T-helper 2 cell treated with Interferon-gamma antibody and Interleukin-4, amounts not matched to agents 100 ng/mL and 5 ng/mL, for 36 hours (primary cell): Measurements from ENCODE around the gene MAP3K6. TPM values are rescaled to one million over a fixed set of nuclear protein-coding genes. Genes with fewer than 3 reads are reported as not detected.

Experiments
- intact Hi-C: fragments of 100-400 bp; cut with micrococcal nuclease; formaldehyde crosslinking; loops from one replicate; pipeline ENCODE4 v1.15.1; 2023
- total RNA-seq: library from RNA; stranded (reverse); gene quantifications from 2 replicates; pipeline ENCODE4 v1.2.3, GENCODE V29; 2022

MAP3K6 gene
- total RNA-seq, 1 donor from 2014 or later = 12.7 TPM

DNA sequence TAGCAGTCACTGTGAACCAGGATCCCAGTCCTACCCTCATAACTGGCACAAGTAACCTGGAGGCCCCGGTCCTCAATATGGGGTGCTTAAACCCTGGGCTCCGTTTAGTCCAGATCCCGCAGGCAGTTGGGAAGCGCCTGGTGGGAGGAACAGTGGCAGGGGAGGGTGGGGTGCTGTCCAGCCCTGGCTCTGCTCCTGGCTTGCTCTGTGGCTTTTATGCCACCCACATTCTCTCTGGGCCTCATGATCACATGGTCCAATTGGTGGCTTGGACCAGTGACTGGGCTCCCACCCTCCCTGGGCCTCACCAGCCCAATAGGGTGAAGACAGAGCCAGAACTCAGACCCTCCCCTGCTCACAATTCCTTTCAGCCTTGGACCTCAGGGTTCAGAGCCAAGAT is 13.5 kb upstream of the MAP3K6 start:
- intact Hi-C loops = no loop called here

DNA sequence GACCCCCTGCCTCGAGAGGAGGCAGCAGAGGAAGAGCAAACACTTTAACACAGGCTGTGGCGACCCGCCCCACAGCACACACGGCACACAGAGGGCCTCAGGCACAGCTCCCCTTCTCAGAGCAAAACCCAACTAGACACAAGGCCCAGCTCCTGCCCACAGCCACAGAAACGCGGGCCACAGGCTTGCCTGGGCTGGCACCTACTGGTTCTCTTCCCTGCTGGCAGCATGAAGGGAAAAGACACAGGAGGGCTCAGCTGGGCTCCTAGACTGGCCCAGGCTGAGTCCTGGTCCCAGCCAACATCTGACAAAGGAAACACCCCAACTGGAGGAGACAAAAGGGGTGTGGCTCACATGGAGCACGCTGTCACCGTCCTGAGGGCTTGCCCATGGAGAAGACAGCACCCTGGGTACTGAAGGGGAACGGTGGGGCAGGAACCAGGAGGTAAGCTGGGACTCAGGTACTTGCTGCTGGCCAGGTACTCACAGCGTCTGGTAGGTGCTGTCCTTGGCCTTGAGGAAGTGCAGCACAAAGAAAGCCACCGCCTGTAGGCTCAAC is 12.9 kb upstream of the MAP3K6 start:
- intact Hi-C loops = no loop called here

DNA sequence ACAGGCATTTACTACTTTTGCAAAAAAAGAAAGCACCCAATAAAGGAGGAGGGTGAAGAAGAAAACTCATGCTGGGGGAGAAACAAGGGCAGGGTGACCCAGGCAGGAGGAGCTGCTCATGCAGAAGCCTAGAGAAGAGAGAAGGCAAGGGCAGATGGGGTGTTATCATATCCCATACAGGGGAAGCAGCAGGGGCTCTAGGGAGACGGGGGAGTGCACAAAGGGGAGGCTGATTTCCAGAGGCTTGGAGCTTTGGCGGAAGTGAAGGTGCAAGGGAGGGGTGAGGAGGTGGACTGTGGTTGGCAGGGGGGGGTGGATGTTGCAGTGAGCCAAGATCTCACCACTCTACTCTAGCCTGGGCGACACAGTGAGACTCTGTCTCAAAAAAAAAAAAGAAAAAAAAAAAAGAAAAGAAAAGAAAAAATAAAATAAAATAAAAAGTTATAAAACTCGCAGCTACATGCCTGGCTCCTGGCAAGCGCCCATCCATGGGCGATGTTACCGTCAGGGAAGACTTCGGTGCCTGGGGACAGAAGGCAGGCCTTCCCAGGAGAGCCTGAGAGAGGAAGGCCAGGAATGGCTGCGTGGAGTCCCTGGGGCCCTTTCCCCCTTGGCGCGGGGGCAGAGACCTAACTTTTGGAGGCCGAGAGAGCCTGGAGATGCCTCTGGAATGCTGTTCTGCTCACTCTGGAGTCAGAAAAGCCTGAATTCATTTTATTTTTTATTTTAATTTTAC is 11.2 kb upstream of the MAP3K6 start:
- intact Hi-C loops = no loop called here

DNA sequence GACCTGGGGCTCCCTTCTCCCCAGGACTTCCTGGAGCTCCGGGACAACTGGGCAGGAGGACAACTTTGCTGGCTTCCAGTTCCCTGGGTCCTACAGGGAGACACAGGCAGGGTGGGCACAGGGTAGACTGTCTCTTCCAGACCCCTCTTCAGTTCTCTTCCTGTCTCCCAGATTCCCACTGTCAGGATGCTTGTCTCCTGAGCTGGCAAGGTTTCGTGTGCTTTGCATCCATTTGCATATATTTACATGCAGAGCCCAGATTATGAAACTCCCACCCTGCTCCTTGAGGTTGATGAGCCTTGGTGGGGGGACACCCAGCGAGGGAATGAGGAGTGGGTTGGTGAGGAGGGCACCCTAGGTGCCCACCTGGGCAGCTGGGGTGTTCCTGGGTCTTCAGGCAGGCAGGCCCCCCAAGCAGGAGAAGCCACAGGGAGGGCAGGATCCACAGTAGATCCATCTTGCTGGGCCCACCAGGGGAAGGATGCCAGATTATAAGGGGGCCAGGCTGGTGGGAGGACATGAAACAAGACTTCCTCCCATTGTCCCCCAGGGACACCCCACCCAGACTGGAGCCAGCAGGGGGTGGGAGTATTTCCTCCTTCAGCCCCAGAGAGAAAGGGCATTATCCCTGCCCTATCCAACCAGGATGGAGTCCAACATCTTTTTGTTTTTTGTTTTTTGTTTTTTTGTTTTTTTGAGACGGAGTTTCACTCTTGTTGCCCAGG is 7.8 kb upstream of the MAP3K6 start, which contains the start of gene FCN3:
Gene FCN3, minus strand, starts transcription at position 463 of the 725 bp plus-strand sequence. Its CDS starts 6 bp downstream, at position 457.
- intact Hi-C loops = no loop called here

DNA sequence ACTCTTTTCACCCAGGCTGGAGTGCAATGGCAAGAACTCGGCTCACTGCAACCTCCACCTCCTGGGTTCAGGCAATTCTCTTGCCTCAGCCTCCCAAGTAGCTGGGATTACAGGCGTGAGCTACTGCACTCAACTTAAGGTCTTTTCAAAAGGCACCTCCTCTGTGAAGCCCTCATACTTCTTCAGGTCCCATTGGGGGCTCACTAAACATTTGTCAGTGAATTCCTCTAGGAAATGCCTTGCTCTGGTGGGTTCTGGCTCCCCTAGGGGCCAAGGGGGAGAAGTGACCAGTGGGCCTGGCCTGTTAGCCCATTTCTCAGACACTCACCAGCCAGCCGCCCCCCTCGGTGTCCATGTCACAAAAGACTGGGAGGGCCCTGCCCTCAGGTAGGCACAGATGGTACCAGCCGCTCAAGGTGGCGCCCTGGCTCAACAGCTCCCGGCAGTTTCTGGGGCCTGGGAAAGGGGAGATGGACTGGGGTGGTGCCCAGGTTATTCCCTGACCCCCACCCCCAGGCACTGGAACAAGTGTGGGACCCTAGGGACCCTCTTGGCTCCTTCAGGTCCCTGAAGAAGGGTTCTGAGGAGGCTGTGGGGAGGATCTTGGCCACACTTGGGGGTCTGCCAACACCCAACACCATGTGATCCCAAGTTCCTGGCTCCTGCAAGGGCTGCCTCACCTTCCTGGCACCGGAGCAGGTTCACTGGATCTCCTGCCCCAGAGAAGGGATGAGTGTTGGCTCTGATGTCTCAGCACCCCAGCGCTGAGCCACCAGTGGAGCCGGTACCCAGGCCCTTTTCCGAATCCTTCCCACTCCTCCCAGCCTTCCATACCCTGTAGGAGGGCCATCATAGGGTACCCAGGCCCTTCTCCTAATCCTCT is 6.3 kb upstream of the MAP3K6 start:
- intact Hi-C loops = no loop called here

DNA sequence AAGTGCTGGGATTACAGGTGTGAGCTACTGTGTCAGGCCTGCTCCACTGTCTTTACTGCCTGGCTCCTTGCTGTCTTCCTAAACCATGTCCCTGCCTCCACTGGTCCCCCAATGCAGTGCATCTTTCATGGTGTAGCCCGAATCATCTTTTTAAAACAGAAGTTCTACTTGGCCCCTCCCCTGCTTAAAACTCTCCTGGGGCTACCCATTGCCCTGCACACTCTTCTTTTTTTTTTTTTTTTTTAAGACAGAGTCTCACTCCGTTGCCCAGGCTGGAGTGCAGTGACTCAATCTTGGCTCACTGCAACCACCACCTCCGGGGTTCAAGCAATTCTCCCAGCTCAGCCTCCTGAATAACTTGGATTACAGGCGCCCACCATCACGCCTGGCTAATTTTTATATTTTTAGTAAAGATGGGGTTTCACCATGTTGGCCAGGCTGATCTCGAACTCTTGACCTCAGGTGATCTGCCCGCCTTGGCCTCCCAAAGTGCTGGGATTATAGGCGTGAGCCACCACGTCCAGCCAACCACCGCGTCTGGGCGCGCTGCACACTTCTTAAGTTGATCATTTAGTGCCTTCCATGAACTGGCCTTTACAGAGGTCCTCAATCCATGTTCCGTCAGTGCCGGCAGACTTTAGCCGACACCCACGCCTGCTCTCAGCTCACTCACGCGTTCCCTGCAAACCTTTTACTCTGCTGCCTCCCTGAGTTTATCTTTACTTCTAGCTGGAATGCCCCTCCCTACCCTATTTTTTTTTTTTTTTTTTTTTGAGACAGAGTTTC is 5.5 kb upstream of the MAP3K6 start:
- intact Hi-C loops = no loop called here

DNA sequence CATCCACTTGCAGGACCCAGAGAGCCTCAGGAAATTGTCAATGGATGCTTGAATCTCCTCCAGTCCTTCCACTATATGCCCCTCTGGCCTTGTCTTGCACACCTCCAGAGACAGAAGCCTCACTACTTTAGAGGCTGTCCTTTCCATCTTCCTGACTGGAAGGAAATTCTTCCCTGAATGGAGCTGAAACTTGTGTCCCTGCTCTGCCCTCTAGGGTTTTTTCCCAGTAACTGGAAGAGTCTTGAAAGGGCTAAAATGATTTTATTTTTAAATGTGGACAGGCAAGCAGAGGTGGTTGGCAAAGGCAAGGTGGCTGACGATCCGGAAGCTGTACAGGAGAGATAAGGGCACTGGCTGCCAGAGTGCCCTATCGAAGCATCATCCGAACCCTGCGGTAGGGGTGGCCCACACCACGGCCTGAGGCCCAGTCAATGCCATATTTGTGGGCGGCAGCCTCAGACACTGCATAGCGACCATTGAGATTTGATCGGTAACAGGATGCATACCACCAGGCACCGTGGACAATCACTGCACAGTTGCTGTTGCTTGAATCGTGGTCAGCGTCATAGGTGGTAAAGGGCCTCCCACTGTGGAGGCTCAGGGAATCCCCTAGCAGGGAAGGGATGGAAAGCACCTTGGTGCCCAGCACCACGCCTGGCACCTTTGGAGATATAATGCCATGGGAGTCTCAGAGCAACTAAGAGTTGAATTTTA is 2.3 kb upstream of the MAP3K6 start:
- intact Hi-C loops = no loop called here

DNA sequence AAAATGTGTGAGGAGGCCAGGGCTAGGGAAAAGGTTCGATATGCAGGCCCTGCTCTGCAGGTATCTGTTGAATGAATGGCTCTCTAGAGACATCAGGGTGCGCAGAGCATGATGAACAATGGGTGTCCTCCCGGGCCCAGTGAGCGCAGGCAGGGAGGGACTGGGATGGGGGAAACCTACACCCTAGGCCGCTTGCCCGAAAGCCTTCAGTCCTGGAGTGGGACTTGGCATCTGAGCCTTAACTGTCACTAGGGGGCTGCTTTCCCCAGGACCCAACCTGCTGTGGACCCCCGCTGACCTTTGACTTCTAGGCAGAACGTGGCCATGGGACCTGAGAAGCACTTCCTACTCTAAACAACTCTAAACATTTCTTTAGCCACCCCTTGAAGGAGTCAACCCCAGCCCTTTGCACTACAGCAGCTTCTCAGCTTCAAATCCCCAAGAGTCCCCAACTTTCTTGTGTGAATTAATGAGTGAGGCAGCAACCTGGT is 444 bp upstream of the MAP3K6 start:
- intact Hi-C loops = no loop called here

DNA sequence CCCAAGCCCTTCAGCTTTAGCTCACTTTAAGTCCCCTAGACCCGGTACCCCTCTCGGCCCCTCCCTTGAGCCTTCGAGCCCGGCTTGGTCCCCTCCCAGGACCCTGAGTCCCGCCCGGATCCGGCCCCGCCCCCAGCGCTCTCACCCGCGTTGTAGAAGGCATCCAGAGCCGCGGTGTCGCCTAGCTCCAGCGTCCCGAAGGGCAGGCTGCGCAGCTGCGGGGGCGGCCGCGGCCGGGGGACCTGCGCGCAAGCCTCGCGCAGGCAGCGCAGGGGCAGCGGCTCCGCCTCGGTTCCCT is 699 bp downstream of the MAP3K6 start:
- intact Hi-C loops = no loop called here

DNA sequence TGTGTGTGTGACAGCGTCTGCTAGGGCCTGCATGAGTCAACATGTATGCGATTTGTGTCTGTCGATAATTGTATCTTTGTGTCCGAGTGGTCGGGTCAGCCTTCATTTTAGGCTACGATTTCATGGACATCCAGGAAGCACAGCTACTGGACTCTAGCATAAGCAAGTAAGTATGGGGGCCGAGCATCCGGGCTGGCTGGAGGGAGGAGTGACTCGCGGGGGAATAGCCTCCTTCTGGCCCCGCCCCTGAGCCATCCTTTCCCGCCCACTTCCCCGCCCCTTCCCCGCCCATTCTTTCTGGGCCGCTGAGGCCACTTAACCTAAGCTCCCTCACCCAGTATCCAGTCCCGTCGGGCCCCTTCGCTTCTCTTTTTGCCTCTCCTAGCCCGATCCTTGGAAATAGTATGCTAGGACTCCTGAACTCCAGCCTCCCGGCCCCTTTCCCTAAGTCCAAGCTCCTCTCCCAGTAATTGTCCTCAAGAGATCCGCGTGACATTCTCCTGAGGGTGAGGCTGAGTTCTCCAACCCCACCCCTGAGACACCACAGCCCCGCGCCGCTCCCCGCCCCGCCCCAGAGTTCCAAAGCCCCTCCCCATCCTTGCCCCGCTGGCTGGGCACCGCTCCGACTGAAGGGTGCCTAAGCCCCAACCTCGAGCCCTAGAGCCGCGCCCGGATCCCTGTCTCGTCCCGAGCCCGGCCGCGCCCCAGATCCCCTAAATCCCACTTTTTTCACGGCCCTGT is 1.2 kb downstream of the MAP3K6 start:
- intact Hi-C loops = loop anchor here (1.0 kb wide), 3 partner anchors 8 to 43 kb away; partner anchors contain the start of genes GPR3 and TMEM222

DNA sequence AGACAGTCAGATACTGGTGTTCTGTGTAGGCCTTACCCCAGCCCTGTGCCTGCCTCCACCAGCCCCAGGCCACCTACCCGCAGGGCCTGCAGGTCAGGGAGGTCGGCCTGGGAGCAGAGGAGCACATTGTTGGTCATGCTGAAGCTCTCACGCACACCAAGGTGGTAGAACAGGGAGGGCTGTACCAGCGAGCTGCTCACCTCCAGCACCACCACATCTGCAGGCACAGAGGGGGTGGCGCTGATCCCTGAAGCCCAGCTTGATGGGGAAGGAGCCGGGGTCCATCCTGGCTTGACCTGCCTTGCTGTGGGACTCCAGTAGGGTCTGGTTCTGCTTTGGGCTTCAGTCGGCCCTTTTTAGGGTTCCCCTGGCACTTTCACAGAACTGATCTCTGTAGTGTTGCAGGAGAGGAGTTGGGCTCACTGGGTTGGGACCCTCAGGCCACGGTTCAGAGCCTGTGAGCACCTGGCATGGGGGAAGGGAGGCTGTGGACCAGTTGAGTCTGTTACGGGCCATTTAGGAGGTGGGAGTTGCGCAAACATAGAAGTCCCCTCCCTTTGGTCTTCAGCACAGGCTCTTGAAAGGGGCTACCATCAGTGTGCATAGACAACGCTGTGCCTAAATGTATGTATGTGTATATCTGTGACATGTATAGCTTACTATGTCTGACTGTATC is 1.9 kb downstream of the MAP3K6 start:
- intact Hi-C loops = loop anchor here (1.0 kb wide), 3 partner anchors 8 to 43 kb away; partner anchors contain the start of genes GPR3 and TMEM222

DNA sequence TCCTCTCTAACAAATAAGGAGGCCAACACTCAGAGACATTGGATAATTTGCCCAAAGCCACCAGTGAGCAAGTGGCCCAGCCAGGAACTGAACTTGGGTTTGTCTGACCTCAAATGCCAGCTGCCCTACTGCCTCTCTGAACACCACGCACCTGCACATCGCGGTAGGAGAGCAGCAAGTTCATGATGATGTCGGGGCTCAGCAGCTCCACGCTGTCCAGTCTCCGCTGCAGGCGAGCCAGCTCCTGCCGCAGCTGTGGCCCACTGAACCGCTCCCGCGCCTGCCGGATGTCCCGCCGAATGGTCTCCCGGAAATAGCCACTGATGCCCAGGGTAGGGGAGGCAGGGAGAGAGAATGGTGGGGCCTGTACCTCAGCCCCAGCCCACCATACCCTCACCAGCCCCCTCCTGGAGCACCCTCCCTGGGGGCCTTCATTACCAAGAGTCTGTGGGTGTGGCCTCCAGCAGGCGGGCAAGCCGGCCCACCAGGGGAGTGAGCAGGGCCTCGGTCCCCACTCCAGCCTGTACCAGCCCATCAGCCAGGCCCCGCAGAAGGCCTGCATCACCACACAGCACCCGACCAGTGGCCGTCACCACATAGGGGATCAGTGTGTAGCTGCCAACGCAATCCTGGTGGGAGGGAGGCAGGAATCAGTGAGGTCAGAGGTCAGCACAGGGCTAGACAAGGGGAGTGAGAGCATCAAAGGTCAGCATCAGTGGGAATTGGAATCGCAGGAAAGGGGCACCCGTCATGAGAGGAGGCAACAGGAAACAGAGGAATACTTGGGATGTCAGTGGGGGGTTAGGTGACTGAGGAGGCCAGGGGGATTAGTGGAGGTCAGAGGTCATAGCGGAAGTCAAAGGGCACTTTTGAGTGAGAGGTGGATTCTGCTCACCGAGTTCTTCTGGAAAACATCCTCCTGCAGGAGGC is 2.7 kb downstream of the MAP3K6 start:
- intact Hi-C loops = no loop called here

DNA sequence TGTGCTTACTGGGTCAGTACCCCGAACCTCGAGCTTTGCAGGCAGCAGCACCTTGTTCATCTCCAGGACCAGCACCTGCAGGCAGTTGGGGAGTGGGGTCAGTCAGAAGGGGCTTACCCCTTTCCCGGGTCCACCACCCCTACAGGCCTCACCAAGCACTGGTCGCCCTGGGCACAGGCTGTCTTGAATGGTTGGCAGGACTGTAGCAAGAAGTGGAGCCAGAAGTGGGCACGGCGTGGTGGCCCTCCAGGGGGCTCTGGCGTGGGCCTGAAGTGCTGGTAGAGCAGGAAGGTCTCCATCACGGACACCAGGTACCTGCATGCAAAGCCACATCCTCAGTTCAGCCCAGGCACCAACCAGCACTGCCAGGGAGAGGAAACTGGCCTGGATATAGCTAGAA is 5.2 kb downstream of the MAP3K6 start:
- intact Hi-C loops = no loop called here

DNA sequence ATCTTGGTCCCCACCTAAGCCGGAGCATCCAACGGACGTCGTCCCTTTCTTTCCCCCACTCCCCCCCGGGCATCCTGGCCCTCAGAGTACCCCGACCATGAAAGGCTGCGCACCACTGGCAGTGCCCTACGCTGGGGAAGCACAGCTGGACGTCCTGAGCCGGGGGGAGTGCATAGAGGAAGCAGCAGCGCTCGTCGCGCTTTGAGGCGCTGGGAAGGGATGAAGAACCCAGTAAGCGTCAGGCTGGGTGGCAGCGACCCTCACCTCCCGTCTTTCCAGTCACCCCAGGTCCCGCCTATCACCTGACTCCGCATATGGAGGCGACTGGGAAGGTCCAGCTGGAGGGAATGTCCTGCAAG is 5.7 kb downstream of the MAP3K6 start:
- intact Hi-C loops = no loop called here

DNA sequence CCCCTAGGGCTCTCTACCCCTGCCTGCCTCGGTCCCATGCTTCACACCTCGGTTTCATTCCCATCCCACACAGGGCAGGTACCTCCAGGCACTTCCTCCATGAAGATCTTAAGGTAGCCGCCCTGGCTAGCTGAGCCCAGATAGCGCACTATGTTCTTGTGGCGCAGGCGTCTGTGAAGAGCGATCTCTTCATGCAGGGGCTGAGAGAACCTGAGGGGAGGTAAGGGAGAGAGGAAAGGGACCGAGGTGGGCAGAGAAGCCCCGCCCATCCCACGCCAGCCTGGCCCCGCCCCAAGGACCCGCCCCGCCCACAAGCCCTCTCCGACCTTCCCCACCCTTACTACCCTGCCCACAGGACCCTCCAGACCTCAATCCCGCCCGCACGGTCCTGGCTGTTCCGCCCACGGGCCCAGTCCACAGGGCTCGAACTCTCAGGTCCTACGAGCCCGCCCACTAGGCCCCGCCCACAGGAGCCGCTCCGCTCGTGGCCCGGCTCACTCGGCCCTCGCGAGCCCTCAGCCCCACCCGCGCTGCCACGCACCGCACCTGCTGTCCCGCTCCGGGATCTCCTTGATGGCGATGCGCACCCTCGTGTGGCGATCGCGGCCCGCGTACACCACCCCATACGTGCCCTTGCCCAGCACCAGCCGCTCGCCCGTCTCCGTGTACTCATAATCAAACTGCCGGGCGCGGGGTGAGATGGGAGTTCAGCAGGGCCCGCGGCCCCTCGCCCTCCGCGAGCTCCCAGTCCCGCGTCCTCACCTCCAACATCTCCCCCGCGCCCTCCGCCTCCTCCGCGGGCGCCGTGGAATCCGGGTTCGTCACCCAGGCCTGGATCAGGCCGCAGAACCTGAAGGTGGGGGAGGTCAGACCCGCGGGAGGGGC is 6.4 kb downstream of the MAP3K6 start:
- intact Hi-C loops = no loop called here

DNA sequence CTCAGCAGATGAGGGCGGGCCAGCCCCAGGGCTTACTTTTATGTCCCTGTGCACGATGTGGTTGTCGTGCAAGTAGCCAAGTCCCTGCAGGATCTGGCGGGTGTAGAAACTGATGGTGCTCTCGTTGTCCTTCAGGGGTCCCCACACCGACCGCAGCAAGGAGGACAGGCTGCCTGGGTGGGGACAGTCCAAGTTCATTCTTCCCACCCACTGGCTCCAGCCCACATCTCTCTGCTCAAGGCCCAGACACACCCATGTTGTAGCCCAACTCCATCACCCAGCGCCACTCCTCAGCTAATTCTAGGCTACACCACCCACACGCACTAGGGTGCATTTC is 7.0 kb downstream of the MAP3K6 start:
- intact Hi-C loops = no loop called here

DNA sequence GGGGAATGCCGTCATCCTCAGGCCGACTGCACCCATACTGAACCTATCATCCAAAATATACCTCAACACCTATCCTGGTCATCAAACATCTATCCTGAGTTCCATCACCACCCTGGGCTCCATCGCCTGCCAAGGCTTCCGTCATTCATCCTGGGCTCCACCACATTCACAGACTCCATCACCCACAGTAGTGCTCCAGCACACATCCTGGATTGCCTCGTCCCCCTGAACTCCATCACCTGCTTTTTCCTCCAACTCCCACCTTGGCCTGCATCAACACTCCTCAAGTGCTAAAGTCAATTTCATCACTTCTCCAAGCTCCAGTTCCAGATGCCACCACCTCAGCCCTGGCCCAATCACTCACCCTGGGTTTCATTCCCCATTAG is 7.8 kb downstream of the MAP3K6 start:
- intact Hi-C loops = no loop called here
